Cardiac septum (tissue), 1 donor: ENCODE data around the gene ADIPOR2. TPM values are rescaled to one million over a fixed set of nuclear protein-coding genes. Genes with fewer than 3 reads are reported as not detected.
A peak's percentile ranks its signal among the peaks of the same experiment; 100 is the strongest.

Source experiments
- DNase-seq: peaks from one replicate; pipeline ENCODE4 v3.0.0-alpha.2; 2020; ENCODE audit warnings: low spot score
- intact Hi-C: fragments of 100-400 bp; cut with DNase I; formaldehyde crosslinking; loops from one replicate; pipeline ENCODE4 v1.14.0; 2022
- total RNA-seq: library from RNA; stranded (reverse); fragmentation: NEBNext Ultra II Directional; extraction: Animal tissue kit (Norgen Biotek cat#: 25700); gene quantifications from one replicate; pipeline ENCODE4 v1.2.1, GENCODE V29; 2021
- donor health status: DM: no; HTN: no; CAD: no.

ADIPOR2 gene
- total RNA-seq, 1 donor from 2014 or later, result 33.4 TPM

- intact Hi-C loops, result loop anchor here (10.0 kb wide), 1 partner anchor 491 kb away; no protein-coding TSS in a partner anchor
- no peak for DNase-seq
Measured at GRCh38 chr12:1793426-1794210, 102.7 kb downstream of the ADIPOR2 start.

DNA sequence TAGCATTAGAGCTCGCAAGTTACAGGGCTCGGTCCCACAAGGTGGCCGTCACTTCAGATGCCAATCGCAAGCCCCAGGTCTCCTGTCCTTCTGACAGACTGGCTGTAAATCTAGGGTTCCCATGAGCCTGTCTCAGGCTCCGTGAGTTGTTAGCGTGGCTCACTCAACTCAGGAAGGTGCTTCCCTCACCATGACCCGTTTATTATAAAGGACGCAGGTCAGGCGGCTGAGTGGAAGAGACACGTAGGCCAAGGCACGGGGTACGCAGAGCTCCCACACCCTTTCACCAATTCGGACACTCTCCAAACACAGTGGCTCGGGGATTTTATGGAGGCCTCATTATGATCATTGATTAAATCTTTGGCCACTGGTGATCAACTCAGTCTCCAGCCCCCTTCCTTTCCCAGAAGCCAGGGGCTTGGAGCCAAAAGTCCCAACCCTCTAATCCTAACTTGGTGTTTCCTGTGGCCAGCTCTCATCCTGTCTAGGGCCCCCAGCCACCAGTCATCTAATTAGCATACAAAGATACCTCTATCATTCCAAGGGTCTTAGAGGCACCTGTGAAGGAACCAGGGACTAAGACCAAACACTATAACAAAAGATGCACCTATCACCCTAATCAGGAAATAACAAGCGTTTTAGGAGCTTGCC lies 103.7 kb downstream of the ADIPOR2 start:
- no peak for DNase-seq
- intact Hi-C loops, result loop anchor here (5.0 to 10.0 kb wide), 2 partner anchors 243 to 490 kb away; no protein-coding TSS in a partner anchor

DNA sequence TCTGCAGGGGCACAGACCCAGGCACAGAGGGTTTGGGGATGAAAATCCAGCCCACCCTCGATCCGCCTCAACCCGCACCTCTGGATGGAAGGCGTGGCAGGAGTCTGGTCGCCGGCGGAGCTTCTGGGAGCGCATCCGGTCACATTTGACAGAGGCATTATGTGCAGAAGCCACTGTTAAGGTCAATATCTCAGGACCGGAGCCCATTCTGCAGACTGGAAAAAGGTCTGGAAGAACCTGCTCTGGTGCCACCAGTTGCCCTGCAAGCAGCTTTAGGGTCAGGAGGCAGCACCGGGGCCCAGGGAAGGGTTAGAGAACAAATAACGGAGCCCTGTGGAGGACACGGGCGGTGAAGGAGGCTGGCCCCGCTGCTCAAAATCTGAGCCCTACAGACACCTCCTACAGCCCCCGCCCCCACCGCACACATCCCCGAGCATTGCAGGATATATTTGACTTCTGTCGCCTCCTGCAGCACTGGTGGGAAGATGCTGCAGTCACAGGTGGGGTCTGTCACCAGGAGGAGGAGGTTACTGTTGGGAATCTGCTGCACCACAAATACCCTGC lies 104.4 kb downstream of the ADIPOR2 start:
- DNase-seq, result no peak
- intact Hi-C loops, result loop anchor here (5.0 to 10.0 kb wide), 2 partner anchors 242 to 489 kb away; no protein-coding TSS in a partner anchor

- intact Hi-C loops, result loop anchor here (1.0 to 10.0 kb wide), 3 partner anchors 144 to 489 kb away; no protein-coding TSS in a partner anchor
Measured at GRCh38 chr12:1795785-1796514, 105.1 kb downstream of the ADIPOR2 start.

DNA sequence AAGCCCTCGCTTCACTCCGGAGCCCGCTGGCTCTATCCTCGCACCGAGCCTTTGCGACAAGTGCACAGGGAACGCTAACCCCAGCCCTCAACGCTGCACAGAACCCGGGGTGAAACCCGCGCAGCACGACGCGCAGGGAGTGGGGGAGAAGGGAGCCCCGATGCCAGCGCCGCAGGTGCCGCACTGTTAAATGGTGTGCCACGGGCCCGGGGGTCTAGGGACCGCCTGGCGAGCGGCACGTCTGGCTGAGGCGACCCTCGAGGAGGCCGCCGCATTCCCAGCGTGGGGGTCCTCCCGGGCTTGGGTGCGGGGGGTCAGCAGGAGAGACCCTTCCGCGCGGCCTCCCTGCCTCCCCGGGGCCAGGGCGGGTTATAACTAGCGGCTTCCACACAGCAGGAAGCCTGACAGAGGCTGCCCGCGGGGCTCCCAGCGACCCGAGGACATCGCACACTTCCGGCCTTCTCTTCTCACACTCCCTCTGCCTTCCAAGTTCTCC lies 105.7 kb downstream of the ADIPOR2 start:
- DNase-seq, result no peak
- intact Hi-C loops, result loop anchor here (1.0 to 10.0 kb wide), 3 partner anchors 144 to 488 kb away; no protein-coding TSS in a partner anchor

More at GRCh38 chr12:1795785-1796514, 105.1 kb downstream of the ADIPOR2 start:
- peak; percentile 97 for DNase-seq

GRCh38 chr12:1797011-1797901 lies 106.4 kb downstream of the ADIPOR2 start:
- intact Hi-C loops, result loop anchor here (5.0 to 10.0 kb wide), 2 partner anchors 240 to 488 kb away; no protein-coding TSS in a partner anchor
- DNase-seq, result peak; percentile 91

- no peak for DNase-seq
Measured at GRCh38 chr12:1797991-1798640, 107.2 kb downstream of the ADIPOR2 start.

DNA sequence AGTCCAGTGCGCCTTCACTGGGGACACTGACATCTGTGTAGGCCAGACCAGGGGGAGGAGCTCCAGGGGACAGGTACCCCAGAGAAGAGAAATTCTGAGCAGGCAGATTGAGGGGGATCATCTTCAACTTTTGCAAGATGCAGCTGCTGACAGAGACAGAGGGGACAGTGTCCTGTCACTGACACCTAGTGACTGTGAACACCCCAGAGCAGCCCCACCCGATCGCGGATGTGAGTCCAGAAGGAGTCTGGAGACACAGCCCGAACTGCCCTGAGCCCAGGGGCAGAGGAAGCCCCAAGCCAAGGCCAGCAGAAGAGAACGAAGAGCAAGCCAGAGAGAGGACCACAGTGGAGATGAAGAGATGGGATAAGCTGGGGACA lies 107.8 kb downstream of the ADIPOR2 start:
- no peak for DNase-seq
- intact Hi-C loops, result loop anchor here (5.0 to 10.0 kb wide), 2 partner anchors 239 to 486 kb away; no protein-coding TSS in a partner anchor

More at GRCh38 chr12:1797991-1798640, 107.2 kb downstream of the ADIPOR2 start:
- intact Hi-C loops, result loop anchor here (5.0 to 10.0 kb wide), 2 partner anchors 239 to 487 kb away; no protein-coding TSS in a partner anchor

DNA sequence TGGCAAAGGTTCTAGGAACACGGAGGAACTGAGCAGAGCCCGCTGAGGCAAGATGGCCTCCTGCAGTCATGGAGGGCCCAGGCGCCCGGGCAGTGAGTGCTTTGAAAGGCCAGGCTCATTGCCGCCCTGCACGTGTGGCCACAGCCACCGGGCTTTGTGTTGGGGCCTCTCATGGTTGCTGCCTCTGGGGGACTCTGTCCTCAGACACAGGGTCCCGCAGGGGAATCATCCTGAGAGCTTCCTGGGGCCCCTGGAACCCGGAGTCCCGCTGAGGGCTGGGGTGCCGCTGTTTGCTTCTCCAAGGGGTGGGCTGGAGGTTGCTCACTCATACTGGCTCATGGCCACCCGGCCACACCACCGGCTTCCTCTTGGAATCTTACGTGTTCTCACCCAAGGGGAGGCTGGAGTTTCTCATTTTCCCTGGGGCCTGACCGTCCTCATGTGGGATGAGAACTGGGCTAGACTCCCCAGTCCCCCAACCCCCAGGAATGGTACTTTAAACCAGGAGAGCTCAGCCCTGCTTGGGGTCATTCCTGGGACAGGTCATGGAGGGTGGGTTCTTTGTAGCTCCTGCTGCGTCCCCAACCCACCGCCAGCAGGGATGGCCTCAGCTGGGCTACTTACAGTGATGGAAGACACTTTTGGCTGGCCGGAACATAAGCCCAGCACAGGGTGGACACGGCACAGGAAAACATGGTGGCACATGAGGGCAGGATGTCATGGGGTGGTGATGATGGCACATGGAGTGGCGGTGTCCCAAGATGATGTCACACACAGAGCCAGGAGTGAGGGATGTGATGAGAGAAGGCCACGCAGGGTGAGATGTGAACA lies 108.4 kb downstream of the ADIPOR2 start:
- DNase-seq, result no peak
- intact Hi-C loops, result loop anchor here (5.0 to 10.0 kb wide), 2 partner anchors 238 to 486 kb away; no protein-coding TSS in a partner anchor

- DNase-seq, result no peak
- intact Hi-C loops, result loop anchor here (5.0 to 10.0 kb wide), 2 partner anchors 237 to 485 kb away; no protein-coding TSS in a partner anchor
Measured at GRCh38 chr12:1799882-1800400, 109.1 kb downstream of the ADIPOR2 start.

DNA sequence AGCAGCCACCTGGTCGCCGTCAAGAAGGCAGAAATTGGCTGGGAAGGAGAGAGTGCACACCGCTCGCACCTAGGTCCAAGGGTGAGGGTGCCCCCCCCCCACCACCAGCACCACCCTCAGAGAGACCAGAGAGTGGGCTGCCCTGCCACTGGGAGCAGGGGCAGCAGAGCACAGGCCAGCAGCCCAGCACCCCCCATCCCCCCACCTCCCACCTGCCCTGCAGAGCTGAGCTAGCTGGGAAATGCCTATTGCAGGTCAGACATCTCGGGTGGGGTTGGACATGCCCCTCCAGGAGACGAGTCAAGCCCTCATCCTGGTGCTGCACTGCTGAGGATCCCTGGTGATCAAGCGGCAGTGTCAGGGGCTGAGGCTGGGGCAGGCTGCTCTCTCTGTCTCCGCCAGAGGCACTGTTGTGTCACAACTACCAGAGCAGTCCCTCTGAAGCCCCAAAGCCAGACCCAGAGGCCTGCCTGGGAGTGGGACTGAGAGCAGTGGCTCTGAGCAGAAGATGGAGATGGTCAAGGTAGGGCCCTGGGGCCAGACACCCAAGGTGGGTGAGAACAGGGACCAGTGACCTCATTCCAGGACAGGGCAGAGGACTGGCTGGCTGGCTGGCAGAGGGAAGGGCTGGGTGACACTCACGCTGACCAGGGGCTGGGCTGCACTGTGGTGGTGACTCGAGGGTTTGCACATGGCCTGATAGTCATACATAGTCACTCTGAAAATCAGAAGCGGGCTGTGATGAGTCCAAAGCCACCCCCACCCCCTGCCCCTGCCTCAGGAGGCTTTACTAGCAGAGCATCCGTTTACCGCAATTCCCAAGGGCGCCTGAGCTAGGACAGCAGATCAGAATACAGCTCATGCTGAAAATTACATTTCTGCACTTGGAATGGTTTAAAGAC lies 109.8 kb downstream of the ADIPOR2 start:
- intact Hi-C loops, result no loop called here
- DNase-seq, result no peak

DNA sequence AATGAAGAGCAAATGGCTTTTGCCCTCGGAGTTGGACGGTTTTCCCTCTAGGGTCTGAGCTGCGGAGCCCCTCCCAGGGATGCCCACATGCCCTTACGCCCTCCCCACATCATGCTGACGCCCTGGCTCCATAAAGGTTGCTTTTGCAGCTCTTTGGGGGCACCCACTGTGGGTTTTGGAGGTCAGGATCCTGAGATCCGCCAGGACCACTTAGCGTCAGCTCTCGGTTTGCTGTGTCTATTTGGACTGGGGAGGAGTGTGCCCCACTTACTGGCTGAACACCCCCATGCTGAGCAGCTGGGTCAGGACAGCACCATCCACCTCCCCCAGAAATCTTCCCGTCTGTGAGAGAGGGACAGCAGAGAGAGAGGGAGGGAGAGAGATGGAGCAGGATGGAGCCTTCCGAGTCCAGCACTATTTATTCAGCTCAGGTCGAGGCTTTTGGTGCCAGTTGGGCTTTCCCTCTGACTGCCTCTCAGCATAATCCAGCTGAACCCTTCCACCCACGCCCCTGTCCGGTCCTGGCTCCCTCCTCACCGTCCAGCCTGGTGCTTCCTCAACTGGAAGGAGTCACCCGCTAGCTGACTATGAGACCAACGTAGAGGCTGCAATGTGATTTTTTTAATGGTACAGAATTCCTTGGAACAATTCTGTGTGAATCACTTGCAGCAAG lies 110.6 kb downstream of the ADIPOR2 start:
- intact Hi-C loops, result no loop called here
- peak; percentile 63 for DNase-seq

- peak; percentile 39 for DNase-seq
- intact Hi-C loops, result no loop called here
Measured at GRCh38 chr12:1803736-1804135, 112.9 kb downstream of the ADIPOR2 start.

- peak; percentile 95 for DNase-seq
- intact Hi-C loops, result no loop called here
Measured at GRCh38 chr12:1804545-1805332, 113.9 kb downstream of the ADIPOR2 start.
